ENCODE measurements around the gene CHRND.

DNA sequence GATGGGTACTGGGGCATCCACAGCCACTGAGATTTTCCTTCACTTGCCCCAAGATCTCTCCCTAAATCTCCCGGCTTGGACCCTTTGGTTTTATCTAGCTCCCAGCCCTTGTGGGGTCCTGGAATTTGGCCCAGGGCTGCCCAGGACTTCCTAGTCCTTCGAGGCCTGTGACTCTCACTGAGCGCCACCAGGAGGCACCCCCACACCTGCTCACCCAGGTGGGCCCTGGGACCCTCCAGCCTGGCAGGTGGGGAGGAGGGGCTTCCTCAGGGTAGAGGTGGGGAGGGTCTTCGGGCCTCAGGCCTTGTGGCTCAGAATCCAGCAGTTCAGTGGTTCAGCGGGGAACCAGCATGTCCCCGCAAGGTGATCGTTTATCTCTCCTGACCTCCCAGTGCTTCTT is 17.7 kb upstream of the CHRND start:
- TF ChIP-seq, protein P1, sequence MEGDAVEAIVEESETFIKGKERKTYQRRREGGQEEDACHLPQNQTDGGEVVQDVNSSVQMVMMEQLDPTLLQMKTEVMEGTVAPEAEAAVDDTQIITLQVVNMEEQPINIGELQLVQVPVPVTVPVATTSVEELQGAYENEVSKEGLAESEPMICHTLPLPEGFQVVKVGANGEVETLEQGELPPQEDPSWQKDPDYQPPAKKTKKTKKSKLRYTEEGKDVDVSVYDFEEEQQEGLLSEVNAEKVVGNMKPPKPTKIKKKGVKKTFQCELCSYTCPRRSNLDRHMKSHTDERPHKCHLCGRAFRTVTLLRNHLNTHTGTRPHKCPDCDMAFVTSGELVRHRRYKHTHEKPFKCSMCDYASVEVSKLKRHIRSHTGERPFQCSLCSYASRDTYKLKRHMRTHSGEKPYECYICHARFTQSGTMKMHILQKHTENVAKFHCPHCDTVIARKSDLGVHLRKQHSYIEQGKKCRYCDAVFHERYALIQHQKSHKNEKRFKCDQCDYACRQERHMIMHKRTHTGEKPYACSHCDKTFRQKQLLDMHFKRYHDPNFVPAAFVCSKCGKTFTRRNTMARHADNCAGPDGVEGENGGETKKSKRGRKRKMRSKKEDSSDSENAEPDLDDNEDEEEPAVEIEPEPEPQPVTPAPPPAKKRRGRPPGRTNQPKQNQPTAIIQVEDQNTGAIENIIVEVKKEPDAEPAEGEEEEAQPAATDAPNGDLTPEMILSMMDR (IDR thresholded peaks at IDR 0.05), result no peak
- TF ChIP-seq POLR2A (IDR thresholded peaks at IDR 0.05), result no peak
